SK-MEL-5 (cell line): ENCODE results near the gene PRCD. TPM values are rescaled to one million over a fixed set of nuclear protein-coding genes. Genes with fewer than 3 reads are reported as not detected.

Experiments used
- DNase-seq: peaks from one replicate; pipeline ENCODE4 v3.0.0-alpha.2; 2016; ENCODE audit warnings: low read depth, low spot score
- in situ Hi-C: cut with HindIII; loops from 2 replicates; pipeline ENCODE4 v1.10.0; 2016; ENCODE audit warnings: low sequenced_read_pairs, high pct_unique_total_duplicates, low pct_unique_long_range_greater_than_20kb
- total RNA-seq: library from RNA; depleted of rRNA; stranded (reverse); fragments of >200 nt; shearing (Covaris generic); gene quantifications from 2 replicates; pipeline ENCODE4 v1.2.3, GENCODE V29; 2014

Gene PRCD
- total RNA-seq, 1 experiment from 2014 or later, result 15.8 TPM

GRCh38 chr17:76544546-76545365 is 4.9 kb downstream of the PRCD start:
- no peak for DNase-seq
- in situ Hi-C loops, result no loop called here

DNA sequence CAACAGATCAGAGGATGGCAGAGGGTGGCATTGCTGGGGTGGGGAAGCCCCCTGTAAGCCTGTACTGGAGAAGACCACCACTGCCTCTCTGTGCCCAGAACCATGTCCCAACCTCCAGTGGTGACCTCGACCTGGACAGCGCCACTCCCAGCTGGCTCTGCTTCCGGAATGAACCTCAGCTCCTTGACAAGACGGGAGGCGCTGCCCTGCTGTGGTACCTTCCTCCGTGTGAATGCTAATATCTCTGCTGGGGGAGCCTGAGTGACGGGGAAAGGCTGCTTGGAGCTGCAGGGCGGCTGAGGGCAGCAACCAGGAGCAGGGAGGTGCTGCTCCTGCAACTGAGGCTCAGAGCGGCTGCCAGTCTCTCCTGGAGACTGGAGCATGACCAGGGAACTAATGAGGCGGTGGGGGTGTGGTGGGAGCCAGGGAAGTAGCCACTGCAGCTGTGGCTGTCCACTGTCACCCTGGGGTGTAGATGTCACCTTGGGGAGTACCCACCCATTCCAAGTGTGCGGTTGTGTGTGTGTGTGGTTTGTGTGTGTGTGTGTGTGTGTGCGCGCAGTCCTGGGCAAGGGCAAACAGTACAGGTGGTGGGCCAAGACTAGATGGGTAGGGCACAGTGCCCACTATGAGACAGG is 6.2 kb downstream of the PRCD start:
- no peak for DNase-seq
- in situ Hi-C loops, result no loop called here

GRCh38 chr17:76546556-76547182 is 6.8 kb downstream of the PRCD start:
- in situ Hi-C loops, result no loop called here
- peak; percentile 93 for DNase-seq

GRCh38 chr17:76547183-76547641 is 7.4 kb downstream of the PRCD start:
- in situ Hi-C loops, result no loop called here
- peak; percentile 90 for DNase-seq

- no peak for DNase-seq
- in situ Hi-C loops, result no loop called here
Observed at GRCh38 chr17:76547642-76548202, 7.9 kb downstream of the PRCD start.

GRCh38 chr17:76548378-76549214 is 8.8 kb downstream of the PRCD start:
- no peak for DNase-seq
- in situ Hi-C loops, result no loop called here

- no peak for DNase-seq
- in situ Hi-C loops, result no loop called here
Observed at GRCh38 chr17:76549215-76549518, 9.3 kb downstream of the PRCD start.

DNA sequence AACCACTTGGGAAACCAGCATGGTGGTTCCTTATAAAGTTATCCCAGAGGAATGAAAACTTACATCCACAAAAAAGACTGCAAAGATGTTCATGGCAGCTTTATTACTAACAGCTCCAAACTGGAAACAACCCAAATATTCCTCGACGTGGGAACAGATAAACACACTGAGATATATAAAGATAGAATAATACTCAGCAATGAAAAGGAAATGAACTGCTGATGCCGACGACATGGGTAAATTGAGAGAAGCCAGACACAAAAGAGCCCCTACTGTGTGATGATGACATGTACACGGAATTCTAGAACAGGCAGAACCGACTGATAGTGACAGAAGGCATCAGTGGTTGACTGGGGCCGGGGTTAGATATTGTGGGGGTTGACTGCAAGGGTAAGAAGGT is 9.7 kb downstream of the PRCD start:
- no peak for DNase-seq
- in situ Hi-C loops, result no loop called here

DNA sequence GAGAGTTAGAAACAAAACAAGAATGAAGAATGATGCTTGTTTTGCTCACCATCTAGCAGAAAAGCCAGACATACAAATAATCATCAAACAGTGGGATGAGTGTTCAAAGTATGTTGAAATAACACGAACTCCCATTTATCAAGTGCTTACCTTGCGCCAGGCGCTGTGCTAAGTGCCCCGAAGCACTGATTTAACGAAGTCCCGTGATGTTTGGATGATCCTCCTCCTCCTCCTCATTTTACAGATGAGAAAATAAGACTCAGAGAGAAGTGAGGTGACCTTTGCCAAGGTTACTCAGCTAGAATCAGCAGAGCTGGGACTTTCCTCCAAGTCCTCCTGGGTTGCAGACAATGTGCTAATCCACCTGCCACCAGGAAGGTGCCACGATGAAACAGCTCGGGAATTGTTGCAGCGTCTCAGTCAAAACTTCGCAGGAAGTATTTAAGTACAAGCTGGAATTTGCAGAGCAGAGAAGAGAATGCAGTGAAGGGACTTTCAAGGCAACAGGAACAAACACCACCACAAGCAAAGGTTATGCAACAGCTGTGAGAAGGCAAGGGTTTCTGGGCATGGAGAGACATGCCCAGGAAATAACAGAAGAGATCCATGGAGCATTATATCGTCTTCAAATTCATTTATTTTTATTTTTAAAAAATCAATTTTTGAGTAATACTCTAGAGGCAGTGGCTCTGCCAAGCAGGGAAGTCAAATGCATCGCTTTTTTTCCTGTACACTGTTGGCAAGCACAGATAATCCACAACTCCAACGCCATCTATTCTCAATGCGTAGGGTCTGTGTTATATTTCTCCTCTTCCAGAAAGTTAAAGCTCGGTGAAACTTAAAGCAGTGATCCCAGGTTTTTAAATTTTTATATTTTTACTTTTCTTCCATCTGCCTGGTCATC is 11.1 kb downstream of the PRCD start:
- in situ Hi-C loops, result no loop called here
- DNase-seq, result peak; percentile 70

DNA sequence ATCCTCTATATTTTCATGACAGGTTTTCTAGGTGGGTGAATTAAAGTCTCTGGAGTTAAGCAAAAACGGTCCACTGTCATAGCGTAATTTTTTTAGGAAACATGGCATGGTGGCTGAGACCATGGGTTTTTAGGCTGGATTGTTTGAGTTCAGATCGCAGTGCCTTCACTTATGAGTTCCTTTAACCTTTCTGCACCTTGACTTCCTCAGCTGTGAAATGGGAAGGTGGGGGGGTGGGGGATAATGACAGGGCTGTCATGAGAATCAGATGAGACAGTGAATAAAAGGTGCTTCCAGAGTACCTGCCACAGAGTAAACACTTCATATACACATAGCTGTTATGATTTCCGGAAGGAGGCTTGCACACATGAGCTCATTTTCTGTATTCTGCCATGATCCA is 11.8 kb downstream of the PRCD start:
- in situ Hi-C loops, result no loop called here
- DNase-seq, result no peak

DNA sequence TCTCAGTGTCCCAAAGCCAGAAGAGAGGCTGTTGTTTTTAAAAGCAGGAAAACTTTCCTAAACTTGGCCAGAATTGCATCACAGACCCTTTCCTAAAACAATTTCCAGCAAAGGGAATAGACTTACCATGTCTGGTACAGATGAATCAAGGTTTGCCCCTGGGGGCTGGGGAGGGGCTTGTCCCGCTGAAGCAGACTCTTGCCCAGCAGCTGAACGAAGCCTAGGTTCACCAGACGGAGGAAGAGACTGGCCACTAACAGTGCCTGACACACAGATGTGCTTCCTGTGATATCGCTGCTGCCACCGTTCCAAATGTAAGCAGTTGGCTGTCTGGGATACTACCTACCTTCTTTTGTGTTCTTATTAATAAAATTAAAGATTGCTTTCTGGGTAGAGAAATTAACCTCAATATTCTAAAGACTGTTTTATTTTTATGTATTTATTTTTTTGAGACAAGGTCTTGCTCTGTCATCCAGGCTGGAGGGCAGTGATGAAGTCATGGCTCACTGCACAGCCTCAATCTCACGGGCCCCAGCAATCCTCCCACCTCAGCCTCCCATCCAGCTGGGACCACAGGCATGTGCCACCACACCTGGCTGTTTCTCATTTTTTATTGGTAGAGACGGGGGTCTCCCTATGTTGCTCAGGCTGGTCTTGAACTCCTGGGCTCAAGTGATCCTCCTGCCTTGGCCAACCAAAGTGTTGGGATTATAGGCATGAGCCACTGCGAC is 13.5 kb downstream of the PRCD start:
- in situ Hi-C loops, result no loop called here
- no peak for DNase-seq

DNA sequence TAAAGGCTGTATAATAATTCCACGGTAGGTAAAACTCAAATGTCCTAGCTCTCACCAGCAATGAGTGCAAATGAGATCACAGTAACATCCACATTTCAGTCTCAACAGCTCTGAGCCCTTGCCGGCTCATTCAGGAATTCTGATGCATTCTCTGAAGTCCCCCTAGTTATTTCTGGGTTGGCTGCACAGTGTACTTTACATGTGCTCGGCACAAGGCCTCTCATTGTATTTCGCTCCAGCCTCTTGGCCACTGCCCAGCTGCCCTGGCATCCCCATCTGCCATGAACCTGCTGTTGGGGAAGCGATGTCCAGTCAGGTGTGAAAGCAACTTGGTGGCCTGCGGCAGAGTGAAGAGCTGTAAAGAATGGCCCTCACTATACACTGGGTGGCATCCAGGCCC is 14.3 kb downstream of the PRCD start:
- DNase-seq, result peak; percentile 78
- in situ Hi-C loops, result no loop called here

- peak; percentile 76 for DNase-seq
- in situ Hi-C loops, result no loop called here
Observed at GRCh38 chr17:76556765-76557367, 17.0 kb downstream of the PRCD start.

DNA sequence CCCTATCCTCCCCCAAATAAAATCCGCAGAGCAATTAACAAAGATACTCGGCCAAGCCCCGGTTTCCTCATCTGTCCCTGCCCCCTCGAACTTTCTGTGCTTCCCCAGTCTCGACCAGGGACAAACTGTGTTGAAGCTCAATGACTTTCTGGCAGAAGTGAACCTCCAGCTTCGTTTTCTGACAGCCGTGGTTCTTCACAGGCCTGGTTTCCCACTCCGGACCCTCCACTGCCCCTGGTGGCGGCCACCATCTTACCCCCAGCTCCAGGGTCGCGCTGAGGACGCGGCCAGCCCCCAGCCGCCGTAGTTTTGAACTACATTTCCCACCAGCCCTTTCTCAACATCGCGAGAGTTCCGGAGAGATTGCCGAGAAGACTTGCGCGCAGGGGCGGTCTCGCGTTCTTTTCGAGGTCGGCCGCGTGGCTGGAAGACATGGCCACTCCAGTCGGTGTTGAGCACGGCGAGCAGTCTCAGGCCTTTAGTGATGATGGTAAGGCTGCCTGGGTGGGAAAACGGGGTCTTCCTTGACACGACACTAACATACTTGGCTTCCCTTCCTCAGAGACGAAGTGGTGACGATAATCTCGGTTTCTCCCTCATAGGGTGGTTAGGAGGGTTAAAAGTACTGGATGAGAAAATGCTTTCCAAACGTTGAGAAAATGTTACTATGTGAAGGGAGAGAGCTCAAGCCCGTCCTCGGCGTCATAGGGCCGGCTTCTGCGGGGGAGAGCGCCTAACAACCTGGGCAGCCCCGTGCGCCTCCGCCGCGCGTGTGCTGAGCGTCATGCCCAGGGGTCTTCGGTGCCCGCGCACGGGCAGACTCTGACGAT is 17.7 kb downstream of the PRCD start:
- in situ Hi-C loops, result no loop called here
- DNase-seq, result peak; percentile 100
